ENCODE results near the gene CUEDC2.

GRCh38 chr10:102453502-102453901, 21.1 kb upstream of the CUEDC2 start:
- TF ChIP-seq CTCF (IDR thresholded peaks at IDR 0.05) (no peak), E2F4 (CRISPR knock-in tag; IDR thresholded peaks at IDR 0.05; ENCODE audit: borderline replicate concordance, low read depth) (no peak), JUN (CRISPR knock-in tag; IDR thresholded peaks at IDR 0.05) (no peak), ZNF416 (CRISPR knock-in tag; IDR thresholded peaks at IDR 0.05) (no peak)

All from WTC11 (cell line).